Natural killer cell (primary cell): ENCODE data around the gene GALNT15. TPM values are rescaled to one million over a fixed set of nuclear protein-coding genes. Genes with fewer than 3 reads are reported as not detected.

Experiments
- ATAC-seq, 3 donors: fragments of 150-1000 bp in 2 of 3; fragments of 200-7000 bp in 1 of 3; cut with Tn5 transposase; 1 replicate in 1 of 3; 2 replicates in 2 of 3; pipeline ENCODE4 v1.10.0; 2021; ENCODE audit warnings: mild to moderate bottlenecking in 2 of 3, moderate library complexity in 2 of 3
- DNase-seq, 2 donors: peaks; one replicate each; pipeline versions ENCODE4 v3.0.0 to v3.0.0-alpha.2; 2013 to 2021; ENCODE audit warnings: mixed read lengths in 1 of 2
- H3K27ac ChIP-seq: one replicate; pipeline ENCODE4 v1.5.1; 2013; ENCODE audit warnings: mild to moderate bottlenecking, low read length
- H3K27me3 ChIP-seq: one replicate; pipeline ENCODE4 v1.6.1; 2013; ENCODE audit warnings: low read length; ENCODE audit not compliant: control insufficient read depth, insufficient read depth
- H3K36me3 ChIP-seq: one replicate; pipeline ENCODE4 v1.6.1; 2013; ENCODE audit warnings: low read length; ENCODE audit not compliant: control insufficient read depth, insufficient read depth
- H3K4me1 ChIP-seq: one replicate; pipeline ENCODE4 v1.6.1; 2013; ENCODE audit warnings: low read length; ENCODE audit not compliant: control insufficient read depth, insufficient read depth
- H3K4me3 ChIP-seq: one replicate; pipeline ENCODE4 v1.5.1; 2013; ENCODE audit warnings: low read length
- H3K9me3 ChIP-seq: one replicate; pipeline ENCODE4 v1.6.1; 2013; ENCODE audit warnings: low read length; ENCODE audit not compliant: control insufficient read depth, insufficient read depth
- H3K27ac Mint-ChIP-seq, 2 donors: one replicate each; pipeline ENCODE4 v1.8.0; 2022; ENCODE audit warnings: mild to moderate bottlenecking in 2 of 2, mixed read lengths in 2 of 2, moderate library complexity in 1 of 2
- H3K27me3 Mint-ChIP-seq, 2 donors: one replicate each; pipeline ENCODE4 v1.8.0; 2022; ENCODE audit warnings: low read depth in 2 of 2, mixed read lengths in 2 of 2
- H3K36me3 Mint-ChIP-seq: one replicate; pipeline ENCODE4 v1.8.0; 2022; ENCODE audit warnings: mixed read lengths
- H3K4me1 Mint-ChIP-seq, 2 donors: one replicate each; pipeline ENCODE4 v1.8.0; 2022; ENCODE audit warnings: mixed read lengths in 2 of 2
- H3K4me3 Mint-ChIP-seq: one replicate; pipeline ENCODE4 v1.8.0; 2022; ENCODE audit warnings: mild to moderate bottlenecking, moderate library complexity, mixed read lengths
- H3K9me3 Mint-ChIP-seq, 2 donors: one replicate each; pipeline ENCODE4 v1.8.0; 2022; ENCODE audit warnings: mixed read lengths in 2 of 2
- WGBS: methylation state at CpG from one replicate; pipeline ENCODE4 v1.1.7; 2013; ENCODE audit warnings: missing lambda C conversion rate; ENCODE audit not compliant: insufficient coverage; 5-methylcytosine and 5-hydroxymethylcytosine counted together
- intact Hi-C: fragments of 100-400 bp; cut with micrococcal nuclease; formaldehyde crosslinking; loops from one replicate; pipeline ENCODE4 v1.14.2; 2022
- total RNA-seq, 4 donors: library from RNA; stranded (reverse); fragments of 120-200 nt in 1 of 4; gene quantifications; one replicate each; pipeline versions ENCODE4 v1.2.3 to v1.2.4, GENCODE V29; 2013 to 2022
- TF ChIP-seq, protein P1 (sequence below): fragments of 200-600 bp; IDR thresholded peaks from one replicate; pipeline ENCODE4 v1.8.0; 2022; ENCODE audit warnings: antibody characterized with exemption

The GALNT15 gene
- total RNA-seq, 3 donors from 2014 or later (not counting 1 experiment from before 2014, with no cell fraction given), result not detected

DNA sequence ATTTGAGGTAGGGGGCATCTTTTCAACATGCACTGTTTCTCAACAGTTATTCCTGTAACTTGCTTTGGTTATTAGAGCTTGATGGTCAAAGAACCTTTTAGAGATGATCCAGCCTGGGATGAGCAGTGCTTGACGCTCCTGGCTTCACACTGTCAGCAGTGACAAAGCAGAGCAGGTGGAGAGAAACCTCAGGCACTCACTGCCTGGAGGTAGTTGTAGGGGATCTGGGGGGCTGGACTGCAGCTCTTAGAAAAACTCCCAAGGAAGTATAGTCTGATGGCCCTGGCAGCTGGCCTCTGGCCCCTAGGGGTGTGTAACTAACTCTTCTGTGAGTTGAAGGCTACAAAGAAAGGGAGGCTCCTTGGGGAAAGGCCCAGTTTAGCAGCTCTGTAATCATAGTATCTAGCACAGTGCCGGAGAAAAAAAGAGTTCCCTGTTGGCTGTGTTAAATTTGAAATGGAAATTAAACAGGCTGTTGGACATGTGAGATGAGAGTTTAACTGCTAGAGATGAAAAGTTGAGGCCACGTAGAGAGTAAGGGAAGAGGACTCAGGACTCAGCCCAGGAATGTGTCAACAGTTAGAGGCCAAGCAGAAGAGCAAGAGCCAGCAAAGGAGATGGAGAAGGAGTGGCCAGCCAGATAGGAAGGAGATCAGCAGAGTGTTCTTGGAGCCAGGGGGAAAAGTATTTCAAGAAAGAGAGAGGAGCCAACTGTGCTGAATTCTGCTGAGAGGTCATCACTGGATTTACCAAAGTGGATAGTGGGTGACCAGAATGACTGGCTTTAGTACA lies 104.7 kb downstream of the GALNT15 start:
- H3K4me1 Mint-ChIP-seq, result no peaks in the 10 kb centered on the region
- Histone ChIP-seq H3K36me3 (peaks cover 5% of the 10 kb centered on the region), H3K4me1 (no peaks in the 10 kb centered on the region), H3K4me3 (no peak overlapping the region), H3K9me3 (no peaks in the 10 kb centered on the region), H3K27ac (no peak overlapping the region), H3K27me3 (no peaks in the 10 kb centered on the region)
- TF ChIP-seq, protein P1, sequence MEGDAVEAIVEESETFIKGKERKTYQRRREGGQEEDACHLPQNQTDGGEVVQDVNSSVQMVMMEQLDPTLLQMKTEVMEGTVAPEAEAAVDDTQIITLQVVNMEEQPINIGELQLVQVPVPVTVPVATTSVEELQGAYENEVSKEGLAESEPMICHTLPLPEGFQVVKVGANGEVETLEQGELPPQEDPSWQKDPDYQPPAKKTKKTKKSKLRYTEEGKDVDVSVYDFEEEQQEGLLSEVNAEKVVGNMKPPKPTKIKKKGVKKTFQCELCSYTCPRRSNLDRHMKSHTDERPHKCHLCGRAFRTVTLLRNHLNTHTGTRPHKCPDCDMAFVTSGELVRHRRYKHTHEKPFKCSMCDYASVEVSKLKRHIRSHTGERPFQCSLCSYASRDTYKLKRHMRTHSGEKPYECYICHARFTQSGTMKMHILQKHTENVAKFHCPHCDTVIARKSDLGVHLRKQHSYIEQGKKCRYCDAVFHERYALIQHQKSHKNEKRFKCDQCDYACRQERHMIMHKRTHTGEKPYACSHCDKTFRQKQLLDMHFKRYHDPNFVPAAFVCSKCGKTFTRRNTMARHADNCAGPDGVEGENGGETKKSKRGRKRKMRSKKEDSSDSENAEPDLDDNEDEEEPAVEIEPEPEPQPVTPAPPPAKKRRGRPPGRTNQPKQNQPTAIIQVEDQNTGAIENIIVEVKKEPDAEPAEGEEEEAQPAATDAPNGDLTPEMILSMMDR, result no peak
- H3K27me3 Mint-ChIP-seq, result no peaks in the 10 kb centered on the region
- ATAC-seq (no peak), DNase-seq (no peak)
- no peak overlapping the region for H3K27ac Mint-ChIP-seq
- 99% methylated on average over 3 of the region's 3 CpGs for WGBS
- intact Hi-C loops, result no loop called here
- no peak overlapping the region for H3K4me3 Mint-ChIP-seq
- H3K9me3 Mint-ChIP-seq, result no peaks in the 10 kb centered on the region
- H3K36me3 Mint-ChIP-seq, result no peaks in the 10 kb centered on the region

DNA sequence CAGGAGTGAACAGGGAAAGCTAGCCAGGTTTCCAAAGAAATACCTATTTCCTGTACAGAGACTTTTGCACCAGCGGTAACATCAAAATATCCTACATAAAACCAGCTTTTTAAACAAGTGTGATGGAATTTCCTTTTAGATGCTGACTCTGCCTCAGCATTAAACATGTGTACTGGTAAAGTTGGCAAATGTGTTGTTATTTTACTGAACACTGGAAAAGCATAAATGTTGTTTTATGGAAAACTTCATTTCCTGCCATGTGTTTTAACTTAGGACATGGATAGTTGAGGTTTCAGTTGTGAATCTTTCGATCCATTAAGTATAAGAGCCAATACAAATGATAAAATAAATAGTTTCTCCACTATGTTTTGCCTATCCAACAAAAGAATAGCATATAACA lies 106.2 kb downstream of the GALNT15 start:
- Mint-ChIP-seq H3K27me3 (no peaks in the 10 kb centered on the region), H3K4me3 (no peak overlapping the region), H3K9me3 (no peaks in the 10 kb centered on the region), H3K27ac (no peak overlapping the region), H3K4me1 (peaks cover 10% of the 10 kb centered on the region in 2 donors), H3K36me3 (no peaks in the 10 kb centered on the region)
- TF ChIP-seq, protein P1, result no peak
- intact Hi-C loops, result loop anchor here (10.0 kb wide), 1 partner anchor 564 kb away; no protein-coding TSS in a partner anchor
- H3K4me3 ChIP-seq, result no peak overlapping the region
- H3K9me3 ChIP-seq, result no peaks in the 10 kb centered on the region
- DNase-seq, result no peak
- H3K4me1 ChIP-seq, result peaks cover 3% of the 10 kb centered on the region
- peaks cover 5% of the 10 kb centered on the region for H3K36me3 ChIP-seq
- H3K27me3 ChIP-seq, result no peaks in the 10 kb centered on the region
- WGBS, result 80% methylated on average over 1 of the region's 2 CpGs
- no peak overlapping the region for H3K27ac ChIP-seq
- ATAC-seq, result no peak

Other genes starting within 250 kb of the GALNT15 start
- gene DPH3, start 90.3 kb downstream of the GALNT15 start, total RNA-seq, result 10 to 100 TPM; 20.4 to 27.3 (median 22.8) TPM
- gene OXNAD1, start 90.5 kb downstream of the GALNT15 start, total RNA-seq, result 10 to 100 TPM; 16.7 to 26.1 (median 22.3) TPM